ENCODE results near the gene XPNPEP2.

DNA sequence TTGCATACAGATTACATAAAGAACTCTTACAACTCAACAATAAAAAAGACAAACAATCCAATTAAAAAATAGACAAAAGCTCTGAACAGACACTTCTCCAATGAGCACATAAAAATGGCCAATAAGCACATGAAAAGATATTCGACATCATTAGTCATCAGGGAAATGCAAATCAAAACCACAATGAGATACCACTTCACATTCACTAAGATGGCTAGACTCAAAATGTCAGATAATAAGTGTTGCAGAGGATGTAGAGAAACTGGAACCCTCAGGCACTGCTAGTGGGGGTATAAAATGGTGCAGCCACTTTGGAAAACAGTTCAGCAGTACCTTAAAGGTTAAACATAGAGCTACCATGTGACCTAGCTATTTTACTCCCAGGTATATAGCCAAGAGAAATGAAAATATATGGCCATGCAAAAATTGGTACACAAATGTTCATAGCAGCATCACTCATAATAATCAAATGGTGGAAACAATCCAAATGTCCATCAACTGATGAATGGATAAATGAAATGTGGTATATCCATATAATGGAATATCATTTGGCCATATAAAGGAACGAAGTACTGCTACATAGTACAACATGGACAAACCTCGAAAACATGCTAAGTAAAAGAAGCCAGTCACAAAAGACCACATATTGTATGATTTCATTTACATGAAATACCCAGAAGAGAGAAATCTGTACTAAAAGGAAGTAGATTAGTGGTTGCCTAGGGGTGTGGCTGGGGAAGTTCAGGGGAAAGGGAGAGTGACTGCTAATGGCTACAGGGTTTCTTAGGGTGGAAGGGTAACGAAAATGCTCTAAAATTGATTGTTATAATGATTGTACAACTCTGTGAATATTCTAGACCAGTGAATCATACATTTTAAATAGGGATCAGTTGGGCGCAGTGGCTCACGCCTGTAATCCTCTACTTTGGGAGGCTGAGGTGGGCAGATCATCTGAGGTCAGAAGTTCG lies 70.3 kb downstream of the XPNPEP2 start:
- TF ChIP-seq POLR2A (IDR thresholded peaks at IDR 0.05), result no peak
- TF ChIP-seq, protein P1, sequence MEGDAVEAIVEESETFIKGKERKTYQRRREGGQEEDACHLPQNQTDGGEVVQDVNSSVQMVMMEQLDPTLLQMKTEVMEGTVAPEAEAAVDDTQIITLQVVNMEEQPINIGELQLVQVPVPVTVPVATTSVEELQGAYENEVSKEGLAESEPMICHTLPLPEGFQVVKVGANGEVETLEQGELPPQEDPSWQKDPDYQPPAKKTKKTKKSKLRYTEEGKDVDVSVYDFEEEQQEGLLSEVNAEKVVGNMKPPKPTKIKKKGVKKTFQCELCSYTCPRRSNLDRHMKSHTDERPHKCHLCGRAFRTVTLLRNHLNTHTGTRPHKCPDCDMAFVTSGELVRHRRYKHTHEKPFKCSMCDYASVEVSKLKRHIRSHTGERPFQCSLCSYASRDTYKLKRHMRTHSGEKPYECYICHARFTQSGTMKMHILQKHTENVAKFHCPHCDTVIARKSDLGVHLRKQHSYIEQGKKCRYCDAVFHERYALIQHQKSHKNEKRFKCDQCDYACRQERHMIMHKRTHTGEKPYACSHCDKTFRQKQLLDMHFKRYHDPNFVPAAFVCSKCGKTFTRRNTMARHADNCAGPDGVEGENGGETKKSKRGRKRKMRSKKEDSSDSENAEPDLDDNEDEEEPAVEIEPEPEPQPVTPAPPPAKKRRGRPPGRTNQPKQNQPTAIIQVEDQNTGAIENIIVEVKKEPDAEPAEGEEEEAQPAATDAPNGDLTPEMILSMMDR (IDR thresholded peaks at IDR 0.05), result no peak

Measured in uterus (tissue), 2 donors.